NCI-H510A treated with DMSO at 0.1 percent for 48 hours (cell line): Measurements from ENCODE around the gene ECI1.

Experiments
- DNase-seq: peaks from one replicate; lab custom pipeline; 2025; lab: John Stamatoyannopoulos, UW

The ECI1 gene

DNA sequence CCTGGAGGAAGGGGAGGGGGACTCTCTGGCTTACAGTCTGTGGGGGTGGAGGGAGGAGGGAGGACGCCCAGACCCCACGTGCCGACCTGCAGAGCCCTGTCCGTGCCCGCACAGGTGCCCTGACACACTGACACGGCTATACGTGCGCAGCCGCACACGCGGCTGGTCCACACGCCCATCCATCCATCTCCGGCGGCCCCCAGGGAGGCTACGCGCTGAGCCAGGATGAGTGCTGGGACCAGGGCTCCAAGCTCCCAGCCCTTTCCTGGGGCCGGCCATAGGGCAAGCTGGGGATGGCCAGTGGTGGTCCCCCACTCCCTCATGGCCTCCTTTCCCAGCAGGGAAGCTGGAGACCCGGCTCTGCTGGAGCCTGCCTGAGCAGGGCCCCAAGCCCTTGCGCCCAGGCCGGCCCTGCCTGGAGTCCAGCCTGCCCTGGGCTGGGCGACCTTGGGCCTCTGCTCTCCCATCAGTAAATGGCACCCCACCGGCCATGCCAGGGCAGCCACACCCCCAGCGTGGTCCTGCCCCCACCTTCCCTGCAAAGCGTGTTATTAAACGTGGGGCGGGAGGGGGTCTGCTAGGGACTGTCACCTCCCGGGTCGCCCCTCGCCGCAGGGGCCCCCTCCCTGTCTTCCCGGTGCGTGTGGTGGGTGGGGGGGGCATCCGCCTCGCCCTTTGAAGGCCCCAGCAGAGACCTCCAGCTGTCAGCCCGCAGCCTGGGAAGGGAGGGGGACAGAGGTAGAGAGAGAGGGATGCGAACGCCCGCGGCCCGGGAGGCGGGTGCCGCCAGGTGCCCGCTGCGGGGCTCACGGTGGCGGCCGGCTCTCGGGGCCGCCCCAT lies 55.8 kb downstream of the ECI1 start:
- DNase-seq, result no peak

DNA sequence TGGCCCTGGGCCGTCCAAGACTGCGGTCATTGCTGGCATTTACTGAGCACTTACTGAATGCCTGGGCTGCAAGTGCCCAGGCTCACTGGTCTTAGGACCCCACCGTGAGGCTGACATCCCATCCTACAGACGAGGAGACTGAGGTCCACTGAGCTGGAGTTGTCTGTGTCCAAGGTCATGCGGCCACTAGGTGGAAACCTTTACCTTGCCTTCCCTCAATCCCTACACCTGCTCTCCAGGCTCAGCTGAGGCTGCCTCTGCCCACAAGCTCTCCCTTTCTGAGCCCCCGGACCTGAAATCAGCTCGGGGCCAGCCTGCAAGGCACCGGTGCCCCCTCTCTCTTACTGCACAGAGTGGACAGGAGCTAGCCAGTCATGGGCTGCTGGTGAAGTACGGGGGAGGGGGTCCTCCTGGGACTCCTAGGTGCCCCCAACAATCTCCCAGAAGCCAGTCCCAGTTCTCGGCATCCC lies 56.5 kb downstream of the ECI1 start:
- peak; percentile 53 for DNase-seq

DNA sequence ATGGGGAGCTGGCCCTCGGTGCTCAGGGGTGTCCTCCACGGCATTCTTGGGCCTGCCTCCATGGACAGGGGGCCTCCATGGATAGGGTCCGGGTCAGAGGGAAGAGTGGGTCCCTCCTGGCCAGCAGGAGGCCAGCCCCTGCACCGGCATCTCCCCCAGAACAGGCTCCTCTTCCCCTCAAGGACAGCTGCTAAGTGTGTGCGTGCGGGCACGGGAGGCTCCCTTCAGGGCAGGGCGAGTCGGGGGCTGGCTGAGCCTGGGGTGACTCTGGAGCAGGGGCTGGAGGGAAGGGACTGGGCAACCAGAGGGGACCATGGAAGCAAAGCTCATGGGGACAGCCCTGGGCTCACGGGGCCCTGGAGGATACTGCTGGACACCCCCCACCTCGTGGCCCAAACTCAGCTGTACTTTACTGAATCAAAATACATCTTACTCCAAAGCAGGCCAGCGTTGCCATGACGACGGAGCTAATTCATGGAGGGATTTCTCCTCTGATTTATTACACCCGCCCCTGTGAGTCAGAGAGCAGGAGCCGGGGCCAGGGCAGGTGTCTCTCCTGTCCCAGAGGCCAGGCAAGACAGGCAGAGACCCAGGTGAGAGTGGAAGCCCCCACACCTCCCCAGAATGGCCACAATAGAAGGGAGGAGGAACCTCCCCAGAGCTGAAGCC lies 57.1 kb downstream of the ECI1 start:
- DNase-seq, result no peak

DNA sequence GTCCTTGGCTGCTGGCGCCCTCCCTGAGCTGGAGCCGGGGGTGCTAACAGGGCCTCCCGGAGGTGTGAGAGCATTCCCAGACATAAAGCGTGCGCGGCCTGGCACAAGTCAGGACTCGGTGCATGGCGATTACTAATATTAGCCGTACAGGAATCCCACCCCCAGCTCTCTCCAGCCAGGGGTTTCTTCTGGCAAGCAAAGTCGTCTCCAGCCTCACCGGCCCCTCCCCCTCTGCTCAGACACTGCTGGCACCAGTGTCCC lies 60.0 kb downstream of the ECI1 start:
- no peak for DNase-seq

DNA sequence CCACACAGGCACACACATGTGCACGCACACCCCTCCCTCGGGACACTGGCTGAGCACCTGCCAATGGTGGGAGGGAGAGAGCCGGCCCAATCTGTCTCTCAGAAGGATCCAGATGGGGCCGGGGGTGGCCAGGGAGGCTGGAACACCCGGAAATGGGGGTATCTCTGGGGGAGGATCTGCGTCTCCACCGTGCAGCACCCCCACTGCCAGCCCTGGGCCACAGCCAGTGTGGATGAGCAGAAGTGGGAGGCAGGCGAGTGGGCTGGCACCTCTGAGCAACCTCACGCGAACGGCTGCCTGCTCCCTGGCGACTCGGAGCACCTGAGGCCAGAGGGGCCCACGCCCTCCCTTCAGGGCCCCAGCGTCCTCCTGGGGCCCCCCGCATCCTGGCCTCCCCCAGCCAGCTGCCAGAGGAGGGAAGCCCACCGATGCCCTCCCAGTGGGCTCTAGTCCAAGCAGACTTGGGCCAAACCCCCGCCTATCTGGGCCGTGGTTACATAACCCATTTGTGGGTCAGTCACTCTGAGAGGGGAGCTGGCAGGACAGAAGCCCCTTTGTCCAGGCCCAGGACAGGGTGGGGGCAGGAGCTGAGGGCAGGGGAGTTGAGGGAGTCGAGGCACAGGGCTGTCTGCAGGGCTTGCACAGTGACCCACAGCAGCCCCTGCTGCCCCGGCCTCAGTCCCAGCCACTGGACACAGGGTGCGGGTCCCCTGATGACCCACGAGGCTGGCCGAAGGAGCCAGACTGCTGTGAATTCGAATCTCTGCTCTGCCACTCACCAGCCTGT lies 60.5 kb downstream of the ECI1 start:
- DNase-seq, result no peak

DNA sequence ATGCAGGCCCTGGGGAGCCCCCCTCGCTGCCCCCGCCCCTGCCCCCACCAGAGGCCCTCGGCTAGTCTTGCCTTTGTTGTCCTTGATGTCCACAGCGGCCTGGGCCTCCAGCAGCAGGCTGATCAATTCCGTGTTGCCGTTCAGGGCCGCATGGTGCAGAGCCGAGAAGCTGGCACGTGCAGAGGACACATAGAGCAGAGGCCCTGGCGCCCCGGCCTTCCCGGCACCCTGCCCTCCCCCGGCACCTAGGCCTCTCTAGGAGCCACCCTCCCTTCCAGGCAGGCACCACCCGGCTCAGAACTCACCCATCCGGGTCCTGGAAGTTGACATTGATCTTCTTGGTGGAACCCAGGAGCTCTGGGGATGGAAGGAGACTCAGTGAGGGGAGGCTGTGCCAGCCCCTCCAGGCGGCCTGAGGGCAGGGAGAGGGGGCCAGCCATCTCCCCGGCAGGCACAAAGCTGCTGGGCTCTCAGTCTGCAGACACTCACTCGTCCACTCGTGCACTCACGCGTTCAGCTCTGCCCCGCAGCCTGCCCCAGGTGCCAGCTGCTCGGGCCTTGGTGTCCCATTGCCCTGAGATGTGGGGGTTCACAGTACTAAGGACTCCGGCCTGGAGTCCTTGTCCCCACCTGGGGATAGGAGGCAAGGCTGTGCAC lies 61.3 kb downstream of the ECI1 start:
- DNase-seq, result no peak
